Stimulated activated naive CD4-positive, alpha-beta T cell (primary cell): Measurements from ENCODE around the gene ANKS3.

Experiments used
- DNase-seq, 6 experiments: peaks; one replicate each; lab custom pipeline; 2025; lab: John Stamatoyannopoulos, UW

The ANKS3 gene

DNA sequence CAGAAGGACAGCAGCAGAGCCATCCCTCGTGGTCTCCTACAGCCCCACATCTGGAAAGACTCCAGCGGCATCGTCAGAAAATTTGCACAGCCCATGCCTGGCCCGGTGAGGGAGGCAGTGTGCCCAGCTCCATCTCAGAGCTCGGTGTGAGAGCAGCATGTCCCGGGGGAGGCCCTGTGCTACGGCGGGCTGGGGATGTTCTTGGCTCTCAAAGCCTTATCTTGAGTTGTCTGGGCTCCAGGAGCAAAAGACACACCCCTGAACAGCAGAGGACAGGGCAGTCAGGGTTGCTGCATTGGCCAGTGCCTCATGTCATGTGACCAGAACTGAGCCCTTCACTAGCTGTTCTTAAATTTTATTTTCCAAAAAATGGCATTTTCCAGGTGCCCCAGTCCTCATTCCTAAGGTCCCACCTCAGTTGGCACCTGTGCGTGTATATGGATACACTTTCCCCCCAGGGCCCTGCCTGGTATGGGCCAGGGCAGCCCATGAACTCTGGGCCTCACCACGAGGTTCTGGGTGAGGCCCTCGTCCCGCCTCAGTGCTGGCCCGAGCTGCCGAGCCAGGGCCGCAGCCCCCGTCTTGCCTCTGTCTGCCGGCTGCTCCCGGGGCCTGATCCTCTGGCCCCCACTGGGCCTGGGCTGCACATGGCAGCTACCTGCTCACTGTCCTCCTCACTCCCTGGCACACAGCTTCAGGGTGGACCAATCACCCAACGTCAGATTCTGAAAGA is 37.7 kb downstream of the ANKS3 start:
- no peak for DNase-seq

GRCh38 chr16:4695473-4696171 is 38.4 kb downstream of the ANKS3 start:
- DNase-seq: no peak

DNA sequence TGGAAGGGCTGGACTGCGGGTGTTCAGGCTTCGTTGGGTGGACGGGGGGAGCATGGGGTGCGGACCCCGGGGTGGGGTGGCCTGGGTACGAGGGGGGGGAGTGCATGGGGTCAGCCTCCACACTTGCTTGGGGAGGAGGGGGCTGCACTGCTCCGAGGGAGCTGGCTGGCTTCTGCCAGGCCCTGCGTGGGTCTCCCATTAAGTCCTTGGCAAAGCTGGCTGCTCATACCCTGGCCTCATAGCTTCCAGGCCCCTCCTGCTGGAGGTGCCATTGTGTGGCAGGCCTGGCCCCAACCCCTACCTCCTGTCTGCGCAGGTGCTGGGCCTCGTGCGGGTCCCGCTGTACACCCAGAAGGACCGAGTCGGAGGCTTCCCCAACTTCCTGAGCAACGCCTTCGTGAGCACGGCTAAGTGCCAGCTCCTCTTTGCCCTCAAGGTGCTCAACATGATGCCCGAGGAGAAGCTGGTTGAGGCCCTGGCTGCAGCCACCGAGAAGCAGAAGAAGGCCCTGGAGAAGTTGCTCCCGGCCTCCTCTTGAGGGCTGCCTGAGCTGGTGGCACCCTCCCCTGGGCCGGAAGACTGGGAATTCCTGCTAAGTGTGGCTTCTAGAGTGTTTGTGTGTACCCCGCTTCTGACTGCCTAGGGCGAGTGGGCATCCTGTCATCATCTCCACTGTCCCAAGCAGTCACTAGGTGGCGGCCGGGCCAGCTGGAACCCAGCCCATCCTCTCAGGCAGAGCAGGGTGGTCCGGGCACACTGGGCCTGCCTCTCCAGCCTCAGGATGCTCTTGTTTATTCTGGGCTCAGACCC is 39.2 kb downstream of the ANKS3 start:
- no peak for DNase-seq

- DNase-seq: peak; percentile 30 to 78 (median 62)
These were observed 40.0 kb downstream of the ANKS3 start for GRCh38 chr16:4693956-4694641.

GRCh38 chr16:4693296-4693955 is 40.6 kb downstream of the ANKS3 start, which contains the start of gene NUDT16L1:
Gene NUDT16L1 (plus strand): TSS chr16:4693562. CDS start chr16:4693727, 165 bp downstream.
- DNase-seq: peak; percentile 93 to 98 (median 96)

GRCh38 chr16:4692460-4693295 is 41.4 kb downstream of the ANKS3 start:
- peak in 2 of 6 experiments; percentile 34 to 54 for DNase-seq

DNA sequence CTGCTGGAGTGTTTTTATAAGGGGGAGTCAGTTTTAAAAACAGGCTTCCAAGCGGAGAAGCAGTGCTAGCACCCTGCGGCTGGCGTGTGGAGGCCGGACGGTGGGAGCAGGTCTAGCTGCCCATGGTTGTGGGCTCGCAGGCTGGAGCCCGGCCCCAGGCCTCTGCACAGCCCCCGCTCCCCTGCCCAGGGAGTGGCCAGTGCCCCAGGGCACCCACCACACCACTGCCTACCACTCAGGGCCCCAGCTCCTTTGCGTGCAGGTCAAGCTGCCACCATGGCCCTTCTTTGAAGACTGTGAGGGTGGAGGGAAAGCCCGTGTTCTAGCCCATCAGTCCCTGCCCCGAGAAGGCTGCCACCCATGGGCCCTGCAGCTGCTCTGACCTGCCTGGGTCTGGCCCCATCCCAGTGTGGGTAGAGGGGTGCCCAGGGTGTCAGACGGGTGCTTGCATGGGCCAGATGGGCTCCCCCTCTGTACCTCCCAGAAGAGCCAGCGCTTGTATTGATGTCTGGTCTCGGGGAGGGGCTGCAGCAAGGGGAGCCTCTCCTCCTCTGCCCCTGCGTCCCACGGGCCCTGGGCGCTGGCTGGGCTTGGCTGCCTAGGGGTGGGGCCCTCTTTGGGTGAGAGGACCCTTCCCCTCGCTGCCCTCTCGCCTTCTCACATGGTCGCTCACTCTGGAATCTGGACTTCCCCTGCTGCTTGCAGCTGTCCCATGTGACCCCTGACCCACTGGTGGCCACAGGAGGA is 42.2 kb downstream of the ANKS3 start:
- no peak for DNase-seq

- no peak for DNase-seq
These were observed 43.0 kb downstream of the ANKS3 start for GRCh38 chr16:4690946-4691665.

DNA sequence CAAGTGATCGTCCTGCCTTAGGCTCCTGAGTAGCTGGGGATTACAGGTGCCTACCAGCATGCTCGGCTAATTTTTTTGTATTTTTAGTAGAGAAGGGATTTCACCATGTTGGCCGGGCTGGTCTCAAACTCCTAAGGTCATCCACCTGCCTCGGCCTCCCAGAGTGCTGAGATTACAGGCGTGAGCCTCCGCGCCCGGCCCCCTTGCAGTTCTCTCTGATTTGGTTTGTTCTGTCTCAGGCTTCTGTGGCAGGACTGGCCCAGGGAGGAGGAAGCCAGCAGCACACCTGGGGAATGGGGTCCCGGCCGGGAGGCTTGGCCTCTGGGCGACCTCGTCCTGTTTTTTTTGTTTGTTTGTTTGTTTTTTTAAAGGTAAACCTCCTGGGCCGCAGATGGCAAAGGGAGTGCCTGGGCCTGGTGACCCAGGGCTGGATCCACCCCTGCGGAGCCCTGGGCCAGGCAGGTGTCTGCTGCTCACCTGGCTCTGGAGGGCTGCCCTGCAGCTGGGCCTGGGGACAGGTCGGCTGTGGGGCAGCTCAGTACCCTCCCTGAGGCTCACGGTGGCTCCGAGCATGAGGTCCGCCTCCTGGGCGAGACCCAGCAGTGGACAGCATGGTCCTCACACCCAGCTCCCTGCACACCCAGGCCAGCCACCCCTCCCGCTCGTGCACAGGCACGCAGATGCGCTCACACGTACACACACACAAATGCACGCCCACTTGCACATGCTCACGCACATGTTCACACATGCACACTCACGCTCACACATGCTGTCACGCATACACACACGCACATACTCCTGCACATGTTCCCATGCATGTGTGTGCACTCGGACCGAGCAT is 44.0 kb downstream of the ANKS3 start:
- no peak for DNase-seq

- no peak for DNase-seq
These were observed 44.9 kb downstream of the ANKS3 start for GRCh38 chr16:4689091-4689671.

GRCh38 chr16:4688674-4689045 is 45.4 kb downstream of the ANKS3 start:
- no peak for DNase-seq

DNA sequence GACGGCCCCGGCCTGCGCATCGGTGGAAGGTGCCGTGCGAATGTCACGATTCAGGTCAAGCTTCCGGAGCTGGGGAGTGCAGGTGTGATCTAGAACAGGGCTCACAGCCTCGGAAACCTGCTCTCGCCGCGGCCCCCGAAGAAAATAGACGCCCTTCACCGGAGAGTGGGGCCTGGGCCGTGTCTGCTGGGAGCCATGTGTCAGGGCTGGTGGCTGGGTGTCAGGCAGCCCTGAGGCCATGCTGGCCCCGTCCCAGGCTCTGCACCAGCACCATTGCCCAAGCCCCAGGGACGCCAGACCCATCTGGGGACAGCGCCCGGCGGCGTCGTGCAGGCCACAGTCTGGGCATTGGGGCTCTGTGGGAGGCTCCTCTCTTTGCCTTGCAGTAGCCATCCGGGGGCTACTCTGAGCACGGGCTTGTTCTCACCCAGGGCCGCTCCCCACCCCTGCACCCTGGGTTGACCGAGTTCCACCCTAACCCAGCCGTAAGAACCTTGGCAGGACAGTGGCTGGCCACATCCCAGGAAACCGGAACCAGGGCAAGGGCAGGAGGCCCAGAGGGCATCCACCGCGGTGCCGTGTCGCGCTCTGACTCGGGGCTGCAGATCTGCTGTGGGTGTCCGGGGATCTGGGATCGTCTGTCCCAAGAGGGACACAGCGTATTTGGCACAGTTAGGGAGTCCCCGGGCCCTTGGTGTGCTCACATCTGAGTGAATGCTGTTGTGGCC is 46.0 kb downstream of the ANKS3 start:
- DNase-seq: no peak

DNA sequence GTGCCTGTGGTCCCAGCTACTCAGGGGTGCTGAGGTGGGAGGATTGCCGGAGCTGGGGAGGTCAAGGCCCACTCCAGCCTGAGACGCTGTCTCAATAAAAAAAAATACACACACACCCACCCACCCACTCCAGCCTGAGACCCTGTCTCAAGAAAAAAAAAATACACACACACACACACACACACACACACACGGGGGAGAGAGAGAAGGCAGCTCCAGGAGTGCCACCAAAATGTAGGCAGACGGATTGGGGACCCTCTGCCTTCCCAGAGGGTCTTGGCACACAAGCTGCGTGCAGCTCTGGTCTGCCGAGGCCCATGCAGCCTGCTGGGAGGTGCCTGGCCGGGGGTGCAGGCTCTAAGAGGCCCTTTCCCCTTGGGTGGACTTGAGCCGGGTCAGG is 46.7 kb downstream of the ANKS3 start:
- no peak for DNase-seq

DNA sequence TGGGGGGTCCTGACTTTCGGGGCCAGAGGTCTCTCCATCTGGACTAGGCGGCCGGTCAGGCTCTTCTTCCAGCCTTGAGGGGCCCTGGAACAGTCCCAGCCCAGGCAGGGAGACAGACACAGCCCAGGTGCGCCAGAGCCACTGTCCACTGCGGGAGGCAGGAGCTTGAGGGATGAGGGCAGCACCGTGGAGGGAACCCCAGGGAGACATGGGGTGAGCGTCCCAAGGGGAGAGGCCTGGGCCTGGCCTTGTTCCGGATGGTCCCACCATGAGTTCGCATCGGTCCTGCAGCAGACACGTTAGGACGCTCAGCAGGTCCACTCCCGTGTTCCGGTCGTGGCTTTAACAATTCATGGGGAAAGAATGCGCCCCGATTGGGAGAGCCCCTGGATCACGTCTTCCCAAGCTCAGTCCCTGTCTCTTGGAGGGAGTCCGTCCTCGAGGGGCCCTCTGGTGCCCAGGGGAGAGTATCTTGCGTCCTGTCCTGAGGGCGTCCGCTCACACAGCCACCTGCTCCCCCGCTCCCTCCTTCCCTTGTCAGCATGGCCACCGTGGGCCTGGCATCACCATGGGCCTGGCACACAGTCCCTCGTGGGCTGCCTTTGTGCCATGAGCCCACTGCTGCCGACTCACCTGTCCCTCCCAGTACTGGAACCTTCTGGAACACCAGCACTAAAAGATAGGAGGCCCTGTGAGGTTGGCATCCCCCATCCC is 47.4 kb downstream of the ANKS3 start:
- no peak for DNase-seq

DNA sequence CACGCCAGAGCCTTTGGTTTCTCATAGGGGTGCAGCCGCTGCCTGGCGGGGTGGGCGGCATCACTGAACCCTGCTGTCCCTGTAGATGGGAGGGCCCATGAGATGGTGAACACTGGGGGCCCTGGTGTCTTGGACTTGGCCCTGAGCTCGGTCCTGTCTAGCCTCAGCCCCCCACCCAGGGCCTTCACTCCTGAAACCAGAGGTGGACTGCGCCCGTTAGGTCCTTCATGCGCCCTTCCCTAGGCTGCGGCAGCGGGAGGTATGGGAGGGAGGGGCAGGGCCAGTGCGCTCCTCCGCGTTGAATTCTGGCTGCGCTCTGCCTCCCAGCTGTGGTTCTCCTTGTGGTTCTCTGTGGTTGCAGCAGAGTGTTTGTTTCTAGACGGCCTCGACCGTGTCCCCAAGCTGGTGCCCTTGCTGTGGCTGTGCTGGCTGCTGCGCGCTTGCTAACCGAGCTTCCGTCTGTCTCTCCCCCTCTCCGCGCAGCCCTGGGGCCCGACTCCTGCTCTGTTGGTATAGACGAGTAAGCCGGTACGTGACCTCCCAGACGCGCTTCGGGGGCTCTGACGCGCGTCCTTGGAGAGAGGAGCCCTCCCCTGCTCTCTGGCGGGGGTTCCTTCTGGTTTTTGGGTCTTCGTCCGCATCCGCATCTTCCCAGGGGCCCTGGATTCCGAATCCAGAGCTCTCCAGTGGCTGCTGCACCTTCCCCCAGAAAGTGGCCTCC is 48.1 kb downstream of the ANKS3 start:
- DNase-seq: no peak

DNA sequence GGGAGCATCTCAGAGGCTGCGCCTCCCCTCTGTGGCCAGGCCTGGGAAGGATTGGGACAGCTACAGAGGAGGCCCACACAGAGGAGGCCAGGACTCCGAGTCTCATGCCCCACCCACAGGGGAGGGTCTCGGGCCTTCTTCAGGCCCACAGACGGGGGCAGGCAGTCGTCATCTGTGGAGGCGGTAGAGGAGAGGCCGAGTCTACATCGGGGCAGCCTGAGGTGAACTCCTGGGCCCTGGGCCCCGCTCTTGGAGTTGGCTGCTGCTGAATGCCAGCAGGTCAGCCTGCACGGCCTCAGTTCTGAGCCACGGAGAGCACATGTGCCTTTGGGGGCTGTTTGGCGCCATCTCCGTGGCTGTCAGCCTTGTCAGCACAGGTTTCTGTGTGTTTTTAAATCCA is 48.8 kb downstream of the ANKS3 start:
- DNase-seq: no peak
